Stimulated activated CD8-positive, alpha-beta memory T cell treated with anti-CD3 and anti-CD28 coated beads, Interleukin-4, amount 100 ng/mL, for 4 hours (primary cell): ENCODE measurements around the gene PER3.
"Not testable (repeated sequence)": the region's sequence is repeated elsewhere in the genome, so short reads cannot be mapped to it uniquely, and the experiment has no call there.

Source experiments
- DNase-seq, 2 donors: peaks; one replicate each; pipeline ENCODE4 v3.0.0-alpha.2; 2020; ENCODE audit warnings: low read depth in 2 of 2, low spot score in 1 of 2

PER3 gene

GRCh38 chr1:7778133-7778628, 5.9 kb upstream of the PER3 start:
- no peak for DNase-seq

GRCh38 chr1:7780976-7781375, 3.1 kb upstream of the PER3 start:
- DNase-seq: no peak

GRCh38 chr1:7781501-7781900, 2.6 kb upstream of the PER3 start:
- no peak for DNase-seq

- DNase-seq: no peak
These were observed 2.1 kb upstream of the PER3 start for GRCh38 chr1:7781923-7782495.

- peak in 1 of 2 donors; percentile 18 for DNase-seq
These were observed 846 bp upstream of the PER3 start for GRCh38 chr1:7783178-7783711.

GRCh38 chr1:7784492-7785071, 491 bp downstream of the PER3 start:
- no peak for DNase-seq

GRCh38 chr1:7785108-7785507, 1.0 kb downstream of the PER3 start:
- DNase-seq: no peak

GRCh38 chr1:7786795-7787194, 2.7 kb downstream of the PER3 start:
- no peak for DNase-seq

- no peak for DNase-seq
These were observed 5.7 kb downstream of the PER3 start for GRCh38 chr1:7789828-7790227.

GRCh38 chr1:7791027-7791426, 6.9 kb downstream of the PER3 start:
- not testable (repeated sequence) for DNase-seq

- DNase-seq: no peak
These were observed 11.3 kb downstream of the PER3 start for GRCh38 chr1:7795406-7795805.

- no peak for DNase-seq
These were observed 21.4 kb downstream of the PER3 start for GRCh38 chr1:7805460-7805859.

- DNase-seq: no peak
These were observed 24.3 kb downstream of the PER3 start for GRCh38 chr1:7808253-7808844.

- no peak for DNase-seq
These were observed 25.7 kb downstream of the PER3 start for GRCh38 chr1:7809742-7810141.

GRCh38 chr1:7810395-7810794, 26.3 kb downstream of the PER3 start:
- peak in 1 of 2 donors; percentile 7 for DNase-seq

- no peak for DNase-seq
These were observed 27.4 kb downstream of the PER3 start for GRCh38 chr1:7811476-7811875.

- no peak for DNase-seq
These were observed 29.7 kb downstream of the PER3 start for GRCh38 chr1:7813677-7814373.

GRCh38 chr1:7821282-7821681, 37.2 kb downstream of the PER3 start:
- DNase-seq: no peak

GRCh38 chr1:7824701-7825100, 40.6 kb downstream of the PER3 start:
- DNase-seq: no peak

- DNase-seq: no peak
These were observed 42.3 kb downstream of the PER3 start for GRCh38 chr1:7826363-7826762.

- DNase-seq: no peak
These were observed 43.2 kb downstream of the PER3 start for GRCh38 chr1:7827126-7827955.
